GM19467 (cell line): ENCODE results near the gene SELENBP1.
"Not testable (repeated sequence)": the region's sequence is repeated elsewhere in the genome, so short reads cannot be mapped to it uniquely, and the experiment has no call there.

Experiments
- ATAC-seq: cut with Tn5 transposase; IDR thresholded peaks from one replicate; pipeline ENCODE4 v1.9.1; 2021; ENCODE audit warnings: mild to moderate bottlenecking, moderate library complexity; ENCODE audit not compliant: unreplicated experiment

The SELENBP1 gene

GRCh38 chr1:151372058-151372934 is at the start of gene SELENBP1:
TSS of gene SELENBP1 (minus strand) at chr1:151372705. CDS start at chr1:151372641, 64 bp downstream.
- no peak for ATAC-seq

GRCh38 chr1:151419819-151420218 is 47.3 kb upstream of the SELENBP1 start:
- no peak for ATAC-seq

- ATAC-seq, result no peak
Observed at GRCh38 chr1:151418081-151418480, 45.6 kb upstream of the SELENBP1 start.

GRCh38 chr1:151416231-151416630 is 43.7 kb upstream of the SELENBP1 start:
- no peak for ATAC-seq

GRCh38 chr1:151411884-151412283 is 39.4 kb upstream of the SELENBP1 start:
- ATAC-seq, result no peak

- ATAC-seq, result no peak
Observed at GRCh38 chr1:151408891-151409290, 36.4 kb upstream of the SELENBP1 start.

GRCh38 chr1:151407304-151407703 is 34.8 kb upstream of the SELENBP1 start:
- ATAC-seq, result no peak

GRCh38 chr1:151406176-151406575 is 33.7 kb upstream of the SELENBP1 start:
- ATAC-seq, result no peak

GRCh38 chr1:151405187-151405951 is 32.9 kb upstream of the SELENBP1 start:
- no peak for ATAC-seq

- no peak for ATAC-seq
Observed at GRCh38 chr1:151403612-151404011, 31.1 kb upstream of the SELENBP1 start.

- no peak for ATAC-seq
Observed at GRCh38 chr1:151402764-151403163, 30.3 kb upstream of the SELENBP1 start.

- no peak for ATAC-seq
Observed at GRCh38 chr1:151401860-151402259, 29.4 kb upstream of the SELENBP1 start.

- ATAC-seq, result no peak
Observed at GRCh38 chr1:151401125-151401788, 28.8 kb upstream of the SELENBP1 start.

- peak; percentile 80 for ATAC-seq
Observed at GRCh38 chr1:151399324-151400171, 27.0 kb upstream of the SELENBP1 start, which contains the start of gene PSMB4. TSS of gene PSMB4 (plus strand) at chr1:151399573. CDS start at chr1:151399588, 15 bp downstream.

GRCh38 chr1:151396265-151396664 is 23.8 kb upstream of the SELENBP1 start:
- ATAC-seq, result not testable (repeated sequence)

GRCh38 chr1:151393583-151393982 is 21.1 kb upstream of the SELENBP1 start:
- no peak for ATAC-seq

- no peak for ATAC-seq
Observed at GRCh38 chr1:151391079-151391563, 18.6 kb upstream of the SELENBP1 start.

- not testable (repeated sequence) for ATAC-seq
Observed at GRCh38 chr1:151390221-151391078, 17.9 kb upstream of the SELENBP1 start.

GRCh38 chr1:151386002-151386401 is 13.5 kb upstream of the SELENBP1 start:
- ATAC-seq, result no peak
